Measurements from ENCODE around the gene DRC3.
A peak's percentile ranks its signal among the peaks of the same experiment; 100 is the strongest.

The DRC3 gene

GRCh38 chr17:17965152-17965721 lies 7.4 kb upstream of the DRC3 start:
- no peak for DNase-seq (ENCODE audit: extremely low read depth in 1 of 2, low read depth in 1 of 2)

DNA sequence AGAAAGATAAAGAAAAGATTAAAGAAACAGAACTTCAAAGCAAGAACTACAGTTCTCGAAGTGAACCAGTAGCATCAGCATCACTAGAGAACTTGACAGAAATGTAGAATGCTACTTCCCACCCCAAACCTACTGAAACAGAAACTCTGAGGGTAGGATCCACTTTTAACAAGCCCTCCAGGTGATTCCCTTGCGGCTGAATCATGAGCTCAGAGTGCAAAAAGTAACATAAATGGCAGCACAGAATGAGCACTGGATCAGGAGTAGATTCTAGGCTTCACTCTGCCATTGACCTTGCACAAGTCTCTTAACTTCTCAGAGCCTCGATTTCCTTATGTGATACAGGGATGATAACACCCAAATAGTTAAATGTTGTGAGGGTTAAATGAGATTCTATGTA lies 6.3 kb upstream of the DRC3 start:
- no peak for DNase-seq (ENCODE audit: extremely low read depth in 1 of 2, low read depth in 1 of 2)

GRCh38 chr17:17970699-17971430 lies 1.8 kb upstream of the DRC3 start:
- DNase-seq (ENCODE audit: extremely low read depth in 1 of 2, low read depth in 1 of 2), result no peak

- DNase-seq (ENCODE audit: extremely low read depth in 1 of 2, low read depth in 1 of 2), result peak in 1 of 2 donors; percentile 6
Observed at GRCh38 chr17:17971431-17972125, 1.1 kb upstream of the DRC3 start.

DNA sequence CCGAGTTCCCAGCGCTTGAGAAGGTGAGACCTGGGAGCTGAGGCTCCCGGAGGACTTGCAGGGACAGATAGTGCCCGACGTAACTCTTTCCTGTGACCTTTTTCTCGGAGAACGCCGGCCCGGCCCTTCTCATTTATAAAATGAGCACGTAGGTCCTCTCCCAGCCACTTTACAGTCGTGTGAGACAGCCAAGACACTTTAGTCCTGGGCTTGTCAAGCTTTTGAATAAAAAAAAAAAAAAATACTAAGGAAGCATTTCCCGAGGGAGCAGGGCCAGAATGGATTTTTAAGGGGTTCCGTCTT lies 241 bp downstream of the DRC3 start:
- no peak for DNase-seq (ENCODE audit: extremely low read depth in 1 of 2, low read depth in 1 of 2)

DNA sequence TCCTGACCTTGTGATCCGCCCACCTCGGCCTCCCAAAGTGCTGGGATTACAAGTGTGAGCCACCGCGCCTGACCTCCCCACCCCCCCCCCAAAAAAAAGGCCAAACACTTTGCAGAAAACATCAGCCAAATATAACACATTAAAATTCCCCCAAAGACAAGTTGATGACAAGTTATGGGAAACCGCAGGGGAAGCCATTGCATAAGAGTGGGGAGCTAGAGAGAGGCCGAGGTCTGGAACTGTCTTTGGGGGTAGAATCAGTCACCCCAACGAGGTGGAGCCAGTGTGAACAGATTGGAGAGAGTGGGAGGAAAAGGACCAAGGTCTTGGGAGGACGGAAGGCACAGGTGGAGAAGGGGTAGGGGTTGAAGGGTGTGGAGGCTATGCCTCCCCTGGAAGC lies 2.8 kb downstream of the DRC3 start:
- DNase-seq (ENCODE audit: extremely low read depth in 1 of 2, low read depth in 1 of 2), result no peak

GRCh38 chr17:17976931-17977570 lies 4.4 kb downstream of the DRC3 start:
- DNase-seq (ENCODE audit: extremely low read depth in 1 of 2, low read depth in 1 of 2), result no peak

- DNase-seq (ENCODE audit: extremely low read depth in 1 of 2, low read depth in 1 of 2), result no peak
Observed at GRCh38 chr17:17978481-17979424, 6.1 kb downstream of the DRC3 start.

DNA sequence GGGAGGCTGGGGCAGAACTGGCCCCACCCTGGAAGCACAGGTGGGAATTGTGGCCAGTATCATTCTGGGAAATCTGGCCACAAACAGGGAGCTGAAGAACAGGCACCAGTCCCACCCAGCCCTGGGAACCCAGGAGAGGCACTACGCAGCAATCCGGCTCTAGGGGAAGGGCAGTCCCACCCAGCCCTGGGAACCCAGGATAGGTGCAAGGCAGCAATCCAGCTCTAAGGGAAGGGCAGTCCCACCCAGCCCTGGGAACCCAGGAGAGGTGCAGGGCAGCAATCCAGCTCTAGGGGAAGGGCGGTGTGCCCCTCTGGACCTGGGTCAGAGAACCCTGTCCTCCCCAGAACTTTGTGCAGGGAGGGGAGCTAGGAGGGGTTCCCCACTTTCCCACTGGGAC lies 7.1 kb downstream of the DRC3 start:
- no peak for DNase-seq (ENCODE audit: extremely low read depth in 1 of 2, low read depth in 1 of 2)

DNA sequence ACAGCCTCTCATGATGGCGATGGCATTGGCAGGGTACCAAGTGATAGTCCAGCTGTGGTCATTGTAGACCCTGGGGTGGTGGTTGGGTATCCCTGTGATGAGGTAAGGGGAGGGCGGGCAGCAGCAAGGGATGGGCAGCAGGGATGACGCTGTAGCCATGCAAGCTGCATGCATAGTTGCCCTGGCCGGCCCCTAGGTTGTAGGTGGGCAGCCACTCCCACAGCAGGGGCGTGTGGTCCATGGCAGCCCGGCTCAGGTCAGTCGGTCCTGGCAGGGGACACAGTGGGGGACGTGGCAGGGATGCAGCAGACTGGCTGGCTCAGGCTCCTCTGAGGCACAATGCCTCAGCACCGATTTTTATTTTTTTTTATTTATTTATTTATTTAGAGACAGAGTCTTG lies 8.7 kb downstream of the DRC3 start:
- no peak for DNase-seq (ENCODE audit: extremely low read depth in 1 of 2, low read depth in 1 of 2)

DNA sequence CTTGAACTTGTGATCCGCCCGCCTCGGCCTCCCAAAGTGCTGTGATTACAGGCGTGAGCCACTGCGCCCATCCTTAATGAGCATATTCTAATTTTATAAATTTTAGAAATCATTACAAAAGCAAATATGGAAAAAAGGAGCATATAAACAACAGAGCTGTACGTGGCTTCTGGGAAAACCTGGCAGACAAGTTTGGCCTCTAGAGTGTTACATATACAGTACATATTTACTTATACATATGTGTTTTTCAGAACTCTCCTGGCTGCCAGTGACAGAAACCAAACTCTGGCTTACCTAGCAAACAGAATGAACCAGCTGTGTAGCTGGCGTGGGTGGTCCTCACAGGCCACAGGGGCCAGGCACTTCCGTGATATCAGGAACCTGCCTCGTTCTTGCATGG lies 10.1 kb downstream of the DRC3 start:
- no peak for DNase-seq (ENCODE audit: extremely low read depth in 1 of 2, low read depth in 1 of 2)

DNA sequence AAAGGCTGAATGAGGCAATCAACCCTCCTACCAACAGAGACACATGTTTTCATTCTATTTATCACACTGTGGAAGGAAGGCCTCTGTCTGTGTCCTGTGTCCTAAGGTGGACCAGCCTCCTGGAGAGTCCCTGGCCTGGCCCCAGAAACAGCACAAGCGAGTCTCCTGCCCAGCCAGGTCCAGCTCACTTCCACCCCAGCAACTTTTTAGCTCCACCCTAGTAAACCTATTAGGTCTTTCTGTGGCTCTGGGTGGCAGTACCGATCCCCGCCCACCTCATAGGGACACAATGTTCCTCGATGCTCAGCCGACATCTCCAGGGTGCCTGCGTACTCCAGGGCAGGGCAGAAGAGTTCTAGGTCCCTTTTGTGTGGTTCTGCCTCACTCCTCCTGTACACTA lies 10.7 kb downstream of the DRC3 start:
- no peak for DNase-seq (ENCODE audit: extremely low read depth in 1 of 2, low read depth in 1 of 2)

DNA sequence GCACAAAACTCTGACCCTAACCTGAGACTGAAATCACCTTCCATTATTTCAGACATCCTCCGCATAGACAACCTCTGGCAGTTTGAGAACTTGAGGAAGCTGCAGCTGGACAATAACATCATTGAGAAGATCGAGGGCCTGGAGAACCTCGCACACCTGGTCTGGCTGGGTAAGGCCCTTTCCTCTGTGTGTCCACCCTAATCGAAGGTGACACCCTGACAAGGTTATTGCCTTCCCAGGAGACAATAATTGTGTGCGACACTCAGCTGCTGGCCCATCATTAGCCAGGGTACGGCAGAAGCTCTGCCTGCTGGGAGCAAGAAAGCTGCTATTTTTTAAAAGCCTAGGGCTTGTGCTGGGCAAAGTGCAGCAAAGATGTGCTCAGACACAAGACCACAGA lies 11.1 kb downstream of the DRC3 start:
- DNase-seq (ENCODE audit: extremely low read depth in 1 of 2, low read depth in 1 of 2), result no peak

DNA sequence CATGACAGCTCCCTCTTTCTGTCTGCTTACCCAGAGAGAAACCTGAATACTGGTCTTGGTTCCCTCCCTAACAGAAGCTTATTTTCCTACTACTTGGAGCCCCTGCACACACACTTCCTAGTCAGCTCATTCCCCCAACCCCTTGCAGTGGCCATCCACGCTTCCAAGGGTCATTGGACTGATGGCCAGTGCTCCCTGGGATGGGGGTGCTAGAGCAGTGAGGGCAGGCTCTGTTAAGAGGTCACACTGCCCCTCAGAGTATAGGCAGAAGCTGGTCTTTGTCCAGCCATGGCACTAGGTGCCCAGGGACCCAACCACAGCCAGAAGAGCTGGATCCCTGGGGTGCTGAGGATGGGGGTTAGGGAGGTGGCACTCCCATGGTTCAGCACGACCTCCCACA lies 12.5 kb downstream of the DRC3 start:
- DNase-seq (ENCODE audit: extremely low read depth in 1 of 2, low read depth in 1 of 2), result no peak

- no peak for DNase-seq (ENCODE audit: extremely low read depth in 1 of 2, low read depth in 1 of 2)
Observed at GRCh38 chr17:17985555-17985954, 12.9 kb downstream of the DRC3 start.

- no peak for DNase-seq (ENCODE audit: extremely low read depth in 1 of 2, low read depth in 1 of 2)
Observed at GRCh38 chr17:17987187-17987896, 14.7 kb downstream of the DRC3 start.

GRCh38 chr17:17987901-17988300 lies 15.2 kb downstream of the DRC3 start:
- no peak for DNase-seq (ENCODE audit: extremely low read depth in 1 of 2, low read depth in 1 of 2)

DNA sequence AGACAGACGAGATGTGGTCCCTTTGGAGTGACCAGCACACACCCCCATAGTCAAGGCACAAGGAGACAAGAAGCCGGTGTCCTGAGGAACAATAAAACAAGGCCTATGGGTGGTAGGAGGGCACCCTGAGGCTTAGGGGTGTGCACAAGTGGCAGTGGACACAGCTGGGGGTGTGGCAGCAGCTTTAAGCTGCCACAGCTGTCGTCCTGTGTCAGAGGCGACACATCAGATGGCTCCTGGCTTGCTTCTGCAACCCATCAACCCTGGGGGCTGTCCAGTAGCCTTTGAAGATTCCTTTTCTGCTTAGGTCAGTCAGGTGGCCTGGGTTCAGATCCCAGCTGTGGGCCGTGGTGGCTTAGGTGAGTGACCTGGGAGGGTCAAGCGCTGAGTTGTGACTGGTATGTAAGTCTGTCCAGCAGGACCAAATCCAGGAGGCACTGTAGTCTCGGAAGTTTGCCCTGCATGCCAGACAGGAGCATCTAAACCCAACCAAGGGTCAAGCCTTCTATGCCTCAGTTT lies 15.8 kb downstream of the DRC3 start:
- DNase-seq (ENCODE audit: extremely low read depth in 1 of 2, low read depth in 1 of 2), result no peak

GRCh38 chr17:17989081-17989480 lies 16.4 kb downstream of the DRC3 start:
- DNase-seq (ENCODE audit: extremely low read depth in 1 of 2, low read depth in 1 of 2), result no peak

GRCh38 chr17:17989618-17990017 lies 17.0 kb downstream of the DRC3 start:
- DNase-seq (ENCODE audit: extremely low read depth in 1 of 2, low read depth in 1 of 2), result no peak
